Chondrocyte (in vitro differentiated cells): ENCODE results near the gene SLC5A10. TPM values are rescaled to one million over a fixed set of nuclear protein-coding genes. Genes with fewer than 3 reads are reported as not detected.
A peak's percentile ranks its signal among the peaks of the same experiment; 100 is the strongest.

Experiments
- DNase-seq: peaks from one replicate; pipeline ENCODE4 v3.0.0; 2021; ENCODE audit warnings: mixed read lengths, low spot score
- H3K27ac Mint-ChIP-seq: one replicate; pipeline ENCODE4 v1.8.0; 2021; ENCODE audit warnings: mild to moderate bottlenecking, moderate library complexity, mixed read lengths; ENCODE audit not compliant: unreplicated experiment
- H3K27me3 Mint-ChIP-seq: 2 replicates; pipeline ENCODE4 v1.8.0; 2021; ENCODE audit warnings: low read depth, mixed read lengths
- H3K36me3 Mint-ChIP-seq: 2 replicates; pipeline ENCODE4 v1.8.0; 2021; ENCODE audit warnings: low read depth, mixed read lengths
- H3K4me1 Mint-ChIP-seq: 2 replicates; pipeline ENCODE4 v1.8.0; 2021; ENCODE audit warnings: low read depth, mild to moderate bottlenecking, mixed read lengths
- H3K4me3 Mint-ChIP-seq: one replicate; pipeline ENCODE4 v1.8.0; 2021; ENCODE audit warnings: mild to moderate bottlenecking, moderate library complexity, mixed read lengths; ENCODE audit not compliant: unreplicated experiment
- H3K9me3 Mint-ChIP-seq: 2 replicates; pipeline ENCODE4 v1.8.0; 2021; ENCODE audit warnings: low read depth, mixed read lengths
- CTCF ChIP-seq: fragments of 200-600 bp; sonication (generic); IDR thresholded peaks from 2 replicates; pipeline ENCODE4 v1.5.0; 2021; ENCODE audit warnings: antibody characterized with exemption, mild to moderate bottlenecking, moderate library complexity
- total RNA-seq: library from RNA; stranded (reverse); gene quantifications from 3 replicates; pipeline ENCODE4 v1.2.1, GENCODE V29; 2021

Gene SLC5A10
- total RNA-seq, 1 donor from 2014 or later = not detected

DNA sequence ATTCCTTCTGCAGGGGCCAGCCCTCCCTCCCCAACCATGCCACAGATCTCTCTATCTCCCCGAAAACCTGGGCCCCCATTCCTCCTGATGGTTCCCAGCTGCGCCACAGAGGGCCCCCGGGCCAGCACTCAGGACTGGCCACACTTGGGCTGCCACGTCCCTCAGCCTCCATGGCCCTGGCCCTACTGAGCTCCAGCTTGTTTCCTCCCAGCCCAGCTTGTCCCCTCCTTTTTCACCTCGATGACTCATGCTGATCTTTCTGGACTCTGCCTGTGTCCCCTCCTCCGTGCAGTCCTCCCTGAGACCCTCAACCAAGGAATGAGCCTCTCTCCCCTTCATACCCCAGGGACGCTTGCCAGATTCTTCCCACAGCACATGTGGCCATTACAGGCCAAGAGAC is 63.5 kb downstream of the SLC5A10 start:
- Mint-ChIP-seq H3K9me3 (no peaks in the 10 kb centered on the region), H3K36me3 (no peaks in the 10 kb centered on the region), H3K4me1 (no peaks in the 10 kb centered on the region), H3K27ac (no peak overlapping the region), H3K4me3 (no peak overlapping the region), H3K27me3 (peaks cover 3% of the 10 kb centered on the region)
- DNase-seq = peak; percentile 41
- no peak for TF ChIP-seq CTCF

DNA sequence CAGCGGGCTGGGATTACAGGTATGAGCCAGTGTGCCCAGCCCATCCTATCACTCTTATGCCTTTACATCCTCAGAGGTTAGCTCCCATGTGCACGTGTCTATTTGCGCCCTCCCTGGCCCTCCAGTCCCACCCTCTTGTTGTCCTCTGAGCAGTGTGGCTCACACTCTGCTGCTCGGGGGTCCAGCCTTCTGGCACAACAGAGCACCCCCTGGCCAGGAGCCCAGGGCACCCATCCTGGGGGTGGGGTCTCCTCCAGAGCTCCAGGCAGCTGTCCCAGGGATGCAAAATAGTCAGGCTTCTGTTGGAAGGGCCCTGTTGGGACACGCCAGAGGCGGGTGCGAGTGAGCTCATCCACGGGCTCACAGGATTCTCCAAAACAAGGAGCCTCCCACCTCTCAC is 64.3 kb downstream of the SLC5A10 start:
- DNase-seq = peak; percentile 68
- H3K9me3 Mint-ChIP-seq = no peaks in the 10 kb centered on the region
- no peak overlapping the region for H3K4me3 Mint-ChIP-seq
- H3K27ac Mint-ChIP-seq = no peak overlapping the region
- H3K27me3 Mint-ChIP-seq = peaks cover 4% of the 10 kb centered on the region
- H3K4me1 Mint-ChIP-seq = no peaks in the 10 kb centered on the region
- no peaks in the 10 kb centered on the region for H3K36me3 Mint-ChIP-seq
- TF ChIP-seq CTCF = no peak

DNA sequence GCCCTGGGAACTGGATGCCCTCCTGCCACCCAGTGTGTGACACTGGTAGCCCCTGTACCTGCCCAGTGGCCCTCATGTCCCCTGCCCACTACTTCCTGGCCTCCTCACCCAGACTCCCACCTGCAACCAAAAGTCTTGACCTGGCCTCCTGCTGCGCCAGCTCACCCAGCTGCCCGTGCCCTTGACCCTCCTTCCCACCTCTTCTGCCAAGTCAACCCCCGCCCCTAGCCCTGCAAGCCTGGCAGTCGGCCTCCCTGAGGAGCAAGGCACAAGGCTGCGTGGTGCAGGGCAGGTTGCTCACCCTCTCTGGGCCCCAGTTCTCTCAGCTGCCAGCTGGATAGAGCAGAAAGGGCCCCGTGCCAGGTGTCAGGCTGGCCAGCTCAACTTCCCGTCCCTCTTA is 64.9 kb downstream of the SLC5A10 start:
- Mint-ChIP-seq H3K4me1 (no peaks in the 10 kb centered on the region), H3K4me3 (no peak overlapping the region), H3K27me3 (peaks cover 4% of the 10 kb centered on the region), H3K36me3 (no peaks in the 10 kb centered on the region), H3K9me3 (no peaks in the 10 kb centered on the region), H3K27ac (no peak overlapping the region)
- TF ChIP-seq CTCF = no peak
- DNase-seq = peak; percentile 79

- no peaks in the 10 kb centered on the region for H3K36me3 Mint-ChIP-seq
- TF ChIP-seq CTCF = no peak
- no peaks in the 10 kb centered on the region for H3K4me1 Mint-ChIP-seq
- H3K9me3 Mint-ChIP-seq = no peaks in the 10 kb centered on the region
- no peak overlapping the region for H3K27ac Mint-ChIP-seq
- H3K4me3 Mint-ChIP-seq = no peak overlapping the region
- H3K27me3 Mint-ChIP-seq = peaks cover 4% of the 10 kb centered on the region
- peak; percentile 68 for DNase-seq
Observed at GRCh38 chr17:19017401-19017800, 65.4 kb downstream of the SLC5A10 start.

DNA sequence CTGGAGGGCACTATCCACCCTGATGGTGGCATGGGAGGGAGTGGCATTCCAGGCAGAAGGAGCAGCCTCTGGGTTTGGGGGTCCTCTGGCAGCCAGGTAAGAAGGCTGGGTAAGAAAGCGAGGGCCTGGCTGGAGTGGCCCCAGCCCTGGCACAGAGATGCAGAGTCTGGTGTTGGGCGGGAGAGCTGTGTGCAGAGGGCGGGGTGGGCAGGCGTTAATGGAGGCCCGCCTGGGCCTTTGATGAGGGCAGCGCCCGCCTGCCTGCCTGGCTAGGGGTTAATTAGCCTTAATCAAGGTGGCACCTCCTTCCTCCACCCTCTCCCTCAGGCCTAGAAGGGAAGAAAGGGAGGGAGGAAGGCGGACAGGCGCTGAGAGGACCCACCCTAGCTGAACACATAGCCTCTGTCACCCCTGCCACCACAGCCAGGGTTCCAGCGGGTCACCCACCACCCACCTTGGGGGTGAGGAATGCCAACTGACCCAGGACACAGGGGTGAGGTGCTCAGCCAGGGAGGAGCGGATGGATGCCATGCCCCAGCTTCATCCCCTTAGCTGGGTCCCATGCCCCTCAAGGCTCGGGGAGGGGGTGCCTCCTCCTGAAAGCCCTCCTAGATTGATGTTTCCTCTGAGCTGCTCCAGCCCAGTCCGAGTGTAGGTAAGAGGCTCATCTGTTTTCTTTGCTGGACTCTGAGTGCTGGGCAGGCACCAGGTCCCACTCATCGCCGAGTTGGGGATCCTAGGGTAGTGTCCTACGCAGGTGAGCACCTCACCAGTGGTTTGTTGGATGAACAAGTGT is 66.0 kb downstream of the SLC5A10 start:
- DNase-seq = peak; percentile 61
- Mint-ChIP-seq H3K36me3 (no peaks in the 10 kb centered on the region), H3K4me3 (no peak overlapping the region), H3K27me3 (peaks cover 4% of the 10 kb centered on the region), H3K9me3 (no peaks in the 10 kb centered on the region), H3K27ac (no peak overlapping the region), H3K4me1 (no peaks in the 10 kb centered on the region)
- no peak for TF ChIP-seq CTCF
